ENCODE results near the gene CIRBP. TPM values are rescaled to one million over a fixed set of nuclear protein-coding genes. Genes with fewer than 3 reads are reported as not detected.

CIRBP gene
- total RNA-seq, 1 donor from 2014 or later = 370 TPM

DNA sequence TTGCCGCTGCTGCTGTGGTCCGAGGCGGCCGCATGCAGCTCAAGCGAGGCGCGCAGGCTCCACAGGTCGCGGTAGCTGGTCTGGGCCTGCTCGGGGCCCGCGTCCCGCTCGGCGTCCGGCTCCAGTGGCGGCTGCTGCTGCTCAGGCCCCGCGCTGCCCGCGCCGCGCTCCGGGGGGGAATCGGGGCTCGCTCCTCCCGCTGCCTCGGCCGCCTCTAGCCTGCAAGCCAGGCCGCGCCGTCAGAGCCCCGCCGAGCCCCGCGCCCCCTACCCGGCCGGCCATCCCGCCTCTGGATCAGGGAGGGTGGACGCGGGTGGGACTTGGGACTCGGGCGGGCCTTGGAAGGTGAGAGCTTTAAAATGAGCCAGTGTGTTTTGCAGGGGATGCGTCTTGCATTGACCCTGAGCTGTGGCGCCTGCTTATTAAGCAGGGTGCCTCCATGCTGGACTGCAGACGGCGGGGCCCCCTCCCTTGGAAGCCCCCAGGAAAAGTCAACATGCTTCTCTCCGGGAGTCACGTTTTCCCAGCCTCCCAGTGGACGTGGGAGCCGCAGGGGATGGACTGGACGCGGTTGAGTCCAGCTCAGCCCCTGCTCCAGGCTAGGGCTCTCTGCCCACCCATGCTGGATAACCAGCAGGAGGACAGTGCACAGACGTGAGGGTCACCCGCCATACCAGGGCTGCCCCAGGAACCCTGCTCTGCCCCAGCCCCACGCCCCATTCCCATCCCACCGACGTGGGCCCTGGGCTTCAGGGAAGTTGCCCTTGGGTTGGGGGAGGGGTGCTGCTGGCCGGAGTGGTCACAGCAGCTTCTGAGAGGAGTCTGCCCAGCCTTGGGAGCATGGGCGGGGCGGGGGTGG lies 39.0 kb upstream of the CIRBP start:
- Histone ChIP-seq H3K4me3 (ENCODE audit: low read depth, low read length) (no peak overlapping the region), H3K27me3 (ENCODE audit: control insufficient read depth, insufficient read depth, low read length) (no peaks in the 10 kb centered on the region), H3K36me3 (ENCODE audit: control insufficient read depth, insufficient read depth, low read length) (peaks cover 3% of the 10 kb centered on the region)
- no peak for FAIRE-seq
- DNase-seq (ENCODE audit: low read depth) = no peak
- TF ChIP-seq, protein P1, sequence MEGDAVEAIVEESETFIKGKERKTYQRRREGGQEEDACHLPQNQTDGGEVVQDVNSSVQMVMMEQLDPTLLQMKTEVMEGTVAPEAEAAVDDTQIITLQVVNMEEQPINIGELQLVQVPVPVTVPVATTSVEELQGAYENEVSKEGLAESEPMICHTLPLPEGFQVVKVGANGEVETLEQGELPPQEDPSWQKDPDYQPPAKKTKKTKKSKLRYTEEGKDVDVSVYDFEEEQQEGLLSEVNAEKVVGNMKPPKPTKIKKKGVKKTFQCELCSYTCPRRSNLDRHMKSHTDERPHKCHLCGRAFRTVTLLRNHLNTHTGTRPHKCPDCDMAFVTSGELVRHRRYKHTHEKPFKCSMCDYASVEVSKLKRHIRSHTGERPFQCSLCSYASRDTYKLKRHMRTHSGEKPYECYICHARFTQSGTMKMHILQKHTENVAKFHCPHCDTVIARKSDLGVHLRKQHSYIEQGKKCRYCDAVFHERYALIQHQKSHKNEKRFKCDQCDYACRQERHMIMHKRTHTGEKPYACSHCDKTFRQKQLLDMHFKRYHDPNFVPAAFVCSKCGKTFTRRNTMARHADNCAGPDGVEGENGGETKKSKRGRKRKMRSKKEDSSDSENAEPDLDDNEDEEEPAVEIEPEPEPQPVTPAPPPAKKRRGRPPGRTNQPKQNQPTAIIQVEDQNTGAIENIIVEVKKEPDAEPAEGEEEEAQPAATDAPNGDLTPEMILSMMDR (IDR thresholded peaks at IDR 0.05; ENCODE audit: insufficient read depth, low read length, severe bottlenecking) = no peak

DNA sequence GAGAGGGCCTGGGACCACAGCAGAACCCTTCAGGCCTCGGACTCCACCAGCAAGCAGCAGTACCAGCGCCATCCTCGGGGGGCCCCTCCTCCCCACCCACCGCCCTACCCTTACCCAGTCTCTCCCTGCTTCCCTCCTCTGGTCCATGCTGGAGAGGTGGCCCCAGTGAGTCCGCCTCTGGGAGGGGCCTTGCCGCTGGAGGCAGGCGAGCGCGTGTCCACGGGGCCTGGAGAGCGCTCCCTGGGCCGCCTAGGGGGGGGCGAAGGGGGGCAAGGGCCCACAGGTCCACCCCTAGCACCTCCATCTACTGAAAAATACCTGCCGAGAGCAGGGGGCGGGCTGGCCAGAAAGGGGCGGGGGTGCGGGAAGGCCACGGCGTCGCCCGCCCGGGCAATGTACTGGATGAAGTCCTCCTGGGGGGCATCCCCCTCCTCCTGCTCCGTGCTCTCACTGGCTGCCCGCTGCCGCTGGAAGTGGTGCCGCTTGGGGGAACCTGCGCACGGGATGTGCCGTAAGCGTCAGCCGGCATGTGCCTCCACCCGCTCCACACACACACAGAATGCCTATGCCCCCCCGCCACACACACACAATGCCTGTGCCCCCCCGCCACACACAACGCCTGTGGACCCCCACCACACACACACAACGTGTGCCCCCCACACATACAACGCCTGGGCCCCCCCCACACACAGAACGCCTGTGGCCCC lies 38.2 kb upstream of the CIRBP start:
- no peak for DNase-seq (ENCODE audit: low read depth)
- no peaks in the 10 kb centered on the region for H3K27me3 ChIP-seq (ENCODE audit: control insufficient read depth, insufficient read depth, low read length)
- peaks cover 5% of the 10 kb centered on the region for H3K36me3 ChIP-seq (ENCODE audit: control insufficient read depth, insufficient read depth, low read length)
- TF ChIP-seq, protein P1 (IDR thresholded peaks at IDR 0.05; ENCODE audit: insufficient read depth, low read length, severe bottlenecking) = no peak
- no peak for FAIRE-seq
- no peak overlapping the region for H3K4me3 ChIP-seq (ENCODE audit: low read depth, low read length)

DNA sequence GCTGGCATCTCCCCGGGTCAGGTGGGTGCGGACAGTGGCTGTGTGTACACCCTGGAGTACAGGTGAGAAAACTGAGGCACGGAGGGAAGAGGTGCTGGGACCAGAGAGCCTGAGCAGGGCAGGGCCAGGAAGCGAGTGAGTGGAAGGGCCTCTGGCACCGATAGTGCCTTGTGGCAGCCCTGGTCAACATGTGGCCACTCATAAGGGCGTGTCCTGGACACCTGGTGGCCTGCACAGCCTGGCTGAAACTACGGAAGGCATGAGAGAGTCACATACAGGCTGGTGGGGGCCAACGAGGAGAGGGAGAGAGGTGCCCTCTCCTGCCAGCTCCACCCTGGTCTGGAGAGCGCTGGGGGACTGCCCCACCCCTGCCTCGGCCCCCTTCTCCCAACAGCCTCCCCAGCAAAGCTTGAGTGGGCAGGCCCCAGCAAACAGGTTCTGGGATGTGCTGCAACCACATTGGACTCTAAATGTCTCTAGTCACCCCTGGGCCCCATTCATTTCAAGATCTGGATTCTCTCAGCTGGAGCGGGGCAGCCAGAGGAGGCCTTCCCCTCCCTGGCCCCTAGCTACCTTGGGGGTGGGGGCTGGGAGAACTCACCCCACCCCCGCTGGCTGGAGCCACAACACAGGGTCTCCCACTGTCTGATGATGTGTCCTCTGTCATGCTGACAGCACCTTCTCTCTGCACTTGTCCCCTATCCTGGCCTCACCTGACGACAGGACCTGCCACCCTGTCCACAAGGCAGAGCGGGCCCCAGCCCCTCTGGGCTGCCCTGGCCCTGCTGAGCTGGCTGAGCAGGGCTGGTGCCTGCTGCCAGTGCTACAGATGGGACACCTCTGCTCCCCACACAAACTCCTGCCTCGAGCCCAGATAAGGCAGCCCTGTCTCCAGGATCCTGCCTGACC lies 37.1 kb upstream of the CIRBP start:
- Histone ChIP-seq H3K4me3 (ENCODE audit: low read depth, low read length) (no peak overlapping the region), H3K36me3 (ENCODE audit: control insufficient read depth, insufficient read depth, low read length) (peaks cover 2% of the 10 kb centered on the region), H3K27me3 (ENCODE audit: control insufficient read depth, insufficient read depth, low read length) (no peaks in the 10 kb centered on the region)
- no peak for DNase-seq (ENCODE audit: low read depth)
- TF ChIP-seq, protein P1 (IDR thresholded peaks at IDR 0.05; ENCODE audit: insufficient read depth, low read length, severe bottlenecking) = no peak
- FAIRE-seq = no peak

DNA sequence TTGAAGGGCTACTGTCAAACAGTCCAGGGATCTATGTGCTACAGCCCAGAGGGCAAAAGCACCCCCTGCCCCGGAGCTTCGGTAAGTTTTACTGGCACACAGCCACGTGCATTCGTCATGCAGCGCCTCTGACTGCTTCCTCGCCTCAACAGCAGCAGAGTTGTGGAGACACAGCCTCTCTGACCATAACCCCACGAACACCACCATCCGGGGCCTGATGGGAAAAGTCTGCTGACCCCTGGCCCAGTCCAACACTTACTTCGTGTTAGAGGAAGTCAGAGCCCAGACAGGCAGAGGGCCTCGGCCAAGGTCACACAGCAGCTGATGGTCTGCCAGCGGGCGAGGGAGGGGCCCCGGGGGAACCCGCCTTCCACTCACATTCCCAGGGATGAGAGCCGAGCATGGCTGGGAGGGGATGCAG lies 36.5 kb upstream of the CIRBP start:
- Histone ChIP-seq H3K27me3 (ENCODE audit: control insufficient read depth, insufficient read depth, low read length) (no peaks in the 10 kb centered on the region), H3K4me3 (ENCODE audit: low read depth, low read length) (no peak overlapping the region), H3K36me3 (ENCODE audit: control insufficient read depth, insufficient read depth, low read length) (peaks cover 2% of the 10 kb centered on the region)
- TF ChIP-seq, protein P1 (IDR thresholded peaks at IDR 0.05; ENCODE audit: insufficient read depth, low read length, severe bottlenecking) = no peak
- no peak for FAIRE-seq
- DNase-seq (ENCODE audit: low read depth) = peak; percentile 54

DNA sequence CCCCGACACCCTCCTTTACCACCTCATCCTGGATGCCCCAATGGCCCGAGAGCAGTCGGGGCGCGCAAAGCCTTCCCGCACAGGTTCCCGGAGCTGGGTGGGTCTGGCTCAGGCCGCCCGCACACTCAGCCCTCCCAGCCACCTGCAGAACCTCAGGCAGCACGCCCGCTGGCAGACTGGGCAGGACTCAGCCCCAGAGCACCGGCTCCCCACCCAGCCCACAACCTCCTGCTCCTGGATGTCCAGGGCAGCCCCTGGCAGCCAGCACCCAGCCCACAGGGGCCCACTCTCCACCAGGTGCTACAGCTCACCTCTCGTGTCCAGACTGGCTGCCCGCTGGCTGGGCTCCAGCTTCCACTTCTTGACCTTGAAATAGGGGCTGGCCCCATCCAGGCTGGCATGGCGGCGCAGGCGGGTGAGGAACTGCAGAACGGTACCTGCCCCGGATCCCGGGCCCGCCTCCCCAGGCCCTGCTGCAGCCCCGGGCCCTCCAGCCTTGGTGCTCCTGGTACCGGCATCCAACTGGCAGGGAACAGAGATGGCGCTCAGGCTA lies 35.9 kb upstream of the CIRBP start:
- H3K4me3 ChIP-seq (ENCODE audit: low read depth, low read length) = no peak overlapping the region
- DNase-seq (ENCODE audit: low read depth) (no peak), FAIRE-seq (no peak)
- TF ChIP-seq, protein P1 (IDR thresholded peaks at IDR 0.05; ENCODE audit: insufficient read depth, low read length, severe bottlenecking) = no peak
- no peaks in the 10 kb centered on the region for H3K27me3 ChIP-seq (ENCODE audit: control insufficient read depth, insufficient read depth, low read length)
- peaks cover 2% of the 10 kb centered on the region for H3K36me3 ChIP-seq (ENCODE audit: control insufficient read depth, insufficient read depth, low read length)

Measured in bronchial epithelial cell (primary cell).